GM12878 (cell line): Measurements from ENCODE around the gene CSF2. TPM values are rescaled to one million over a fixed set of nuclear protein-coding genes. Genes with fewer than 3 reads are reported as not detected.
A peak's percentile ranks its signal among the peaks of the same experiment; 100 is the strongest.

Experiments used
- ATF7 ChIP-seq: fragments of 450-650 bp; IDR thresholded peaks from 2 replicates; pipeline ENCODE4 v1.6.1; 2016; ENCODE audit warnings: low read depth, mild to moderate bottlenecking
- BCL11A ChIP-seq: IDR thresholded peaks from 2 replicates; pipeline ENCODE4 v1.6.1; 2011; ENCODE audit warnings: low read depth, low read length
- BHLHE40 ChIP-seq, 2 experiments: fragments of 450-650 bp in 1 of 2; IDR thresholded peaks; 2 replicates each; pipeline ENCODE4 v1.6.1; 2011 to 2017; ENCODE audit warnings: low read depth in 2 of 2, borderline replicate concordance in 1 of 2, improper control_type of control experiment in 1 of 2, low read length in 1 of 2, mild to moderate bottlenecking in 1 of 2
- CBX3 ChIP-seq: fragments of 200-600 bp; sonication (generic); IDR thresholded peaks from 2 replicates; pipeline ENCODE4 v1.6.1; 2016; ENCODE audit warnings: low read depth, borderline replicate concordance
- CREB1 ChIP-seq: IDR thresholded peaks from 2 replicates; pipeline ENCODE4 v1.6.1; 2012; ENCODE audit warnings: low read depth, mild to moderate bottlenecking, inconsistent platforms
- DPF2 ChIP-seq: fragments of 450-650 bp; IDR thresholded peaks from 2 replicates; pipeline ENCODE4 v1.6.1; 2017; ENCODE audit warnings: mild to moderate bottlenecking
- EZH2 ChIP-seq: IDR thresholded peaks from 2 replicates; pipeline ENCODE4 v1.6.1; 2012; ENCODE audit warnings: low read depth, mild to moderate bottlenecking, control low read depth, inconsistent platforms, low read length, borderline replicate concordance; ENCODE audit not compliant: control insufficient read depth
- IKZF2 ChIP-seq, 2 experiments: fragments of 450-650 bp; IDR thresholded peaks; 2 replicates each; pipeline ENCODE4 v1.6.1; 2017; ENCODE audit warnings: mild to moderate bottlenecking in 2 of 2, moderate library complexity in 2 of 2
- MTA3 ChIP-seq: IDR thresholded peaks from 2 replicates; pipeline ENCODE4 v1.6.1; 2012; ENCODE audit warnings: low read length, inconsistent platforms, borderline replicate concordance
- PML ChIP-seq: IDR thresholded peaks from 2 replicates; pipeline ENCODE4 v1.6.1; 2012; ENCODE audit warnings: low read length, inconsistent platforms
- RAD21 ChIP-seq: IDR thresholded peaks from 2 replicates; pipeline ENCODE4 v1.6.1; 2011; ENCODE audit warnings: mild to moderate bottlenecking, low read depth, low read length, moderate library complexity; ENCODE audit not compliant: insufficient read depth
- RBBP5 ChIP-seq: fragments of 200-600 bp; sonication (generic); conservative IDR thresholded peaks from 2 replicates; pipeline ENCODE4 v1.6.1; 2016
- RFX5 ChIP-seq: IDR thresholded peaks from 2 replicates; pipeline ENCODE4 v1.6.1; 2011; ENCODE audit warnings: low read depth, low read length, improper control_type of control experiment
- SMAD1 ChIP-seq: fragments of 450-650 bp; IDR thresholded peaks from 2 replicates; pipeline ENCODE4 v1.6.1; 2018; ENCODE audit warnings: mild to moderate bottlenecking, low read depth; ENCODE audit not compliant: partially characterized antibody
- SMAD5 ChIP-seq: IDR thresholded peaks from 2 replicates; pipeline ENCODE4 v1.6.1; 2016; ENCODE audit warnings: antibody characterized with exemption, low read depth
- TAF1 ChIP-seq: IDR thresholded peaks from 2 replicates; pipeline ENCODE4 v1.6.1; 2011; ENCODE audit warnings: mild to moderate bottlenecking, low read depth, low read length, borderline replicate concordance
- TARDBP ChIP-seq: IDR thresholded peaks from 2 replicates; pipeline ENCODE4 v1.6.1; 2016; ENCODE audit warnings: borderline replicate concordance
- WRNIP1 ChIP-seq: IDR thresholded peaks from 2 replicates; pipeline ENCODE4 v1.6.1; 2011; ENCODE audit warnings: low read depth, low read length, improper control_type of control experiment, borderline replicate concordance
- ZNF384 ChIP-seq: IDR thresholded peaks from 2 replicates; pipeline ENCODE4 v1.6.1; 2012; ENCODE audit warnings: low read depth, mild to moderate bottlenecking, low read length, improper control_type of control experiment, borderline replicate concordance
- ZNF622 ChIP-seq: fragments of 450-650 bp; IDR thresholded peaks from 2 replicates; pipeline ENCODE4 v1.6.1; 2017; ENCODE audit warnings: mild to moderate bottlenecking, inconsistent platforms
- polyA plus RNA-seq, 11 experiments: library from polyadenylated mRNA; depleted of rRNA in 4 of 11; unstranded in 6 of 11; stranded (reverse) in 5 of 11; fragments of >200 nt; fragmentation: Nextera tagmentation in 4 of 11; fragmentation: Illumina TruSeq in 1 of 11; extraction: Ambion mirVana in 4 of 11; extraction: Trizol in 1 of 11; gene quantifications; 1 replicate in 1 of 11; 2 replicates in 10 of 11; pipeline versions ENCODE4 v1.2.1 to v1.2.3, GENCODE V29; 2011 to 2016; ENCODE audit warnings: inconsistent platforms in 2 of 11, missing spikeins in 2 of 11, low read depth in 1 of 11
- total RNA-seq, 4 experiments: library from RNA; depleted of rRNA in 3 of 4; stranded (reverse); fragments of >200 nt in 3 of 4; fragmentation: Illumina TruSeq in 1 of 4; extraction: Trizol in 1 of 4; gene quantifications; 2 replicates each; pipeline versions ENCODE4 v1.2.1 to v1.2.3, GENCODE V29; 2013 to 2021
- TF ChIP-seq, protein P1 (sequence below): fragments of 450-650 bp; IDR thresholded peaks from 2 replicates; pipeline ENCODE4 v1.6.1; 2017; ENCODE audit warnings: low read depth, mild to moderate bottlenecking, moderate library complexity
- TF ChIP-seq, protein P2 (sequence below): fragments of 150-350 bp; IDR thresholded peaks from 2 replicates; pipeline ENCODE4 v1.6.1; 2014; ENCODE audit warnings: mild to moderate bottlenecking, low read depth, low read length
- TF ChIP-seq, protein P3 (sequence below): IDR thresholded peaks from 2 replicates; pipeline ENCODE4 v1.6.1; 2011; ENCODE audit warnings: borderline replicate concordance, low read depth, mild to moderate bottlenecking, moderate library complexity, mixed read lengths, low read length; ENCODE audit not compliant: insufficient read depth; ENCODE audit errors: extremely low read length
- TF ChIP-seq, protein P4 (sequence below): IDR thresholded peaks from 2 replicates; pipeline ENCODE4 v1.6.1; 2011; ENCODE audit warnings: borderline replicate concordance, low read depth, mild to moderate bottlenecking, moderate library complexity, low read length; ENCODE audit not compliant: insufficient read depth, poor library complexity, severe bottlenecking

Gene CSF2
- total and polyA plus RNA-seq, 10 of the 15 experiments (the other 5 are each of a cell fraction or from before 2014, with no cell fraction given): 0.15 to 2.0 (median 0.69) TPM; not detected in 2

DNA sequence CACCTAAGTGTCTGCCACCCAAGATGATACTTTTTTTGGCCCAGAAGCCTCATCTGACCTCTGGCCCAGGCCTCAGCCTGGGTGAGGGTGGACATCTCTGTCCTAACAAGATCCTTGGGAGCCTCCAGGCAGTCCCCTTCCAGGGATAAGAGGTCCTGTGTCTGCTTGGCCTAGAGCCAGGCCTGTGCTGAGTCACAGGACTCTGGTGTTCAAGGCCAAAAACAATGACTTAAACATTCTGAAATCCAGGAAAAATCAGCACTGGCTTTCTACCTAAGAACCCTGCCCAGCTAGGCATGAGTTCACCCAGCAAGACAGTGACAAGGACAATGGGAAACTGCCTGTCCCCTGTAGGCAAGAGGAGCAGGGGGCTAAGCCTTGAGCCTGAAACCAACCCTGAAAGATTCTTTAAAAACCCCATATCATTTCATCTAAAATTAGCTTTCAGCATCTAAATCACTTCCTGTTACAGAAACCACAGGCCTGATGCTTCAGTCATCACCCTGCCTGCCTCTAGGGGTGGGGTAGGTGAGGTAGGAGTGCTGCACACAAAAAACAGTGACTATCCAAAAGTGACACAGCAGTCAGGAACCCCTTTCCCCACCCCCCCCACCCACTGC, 29.9 kb downstream of the CSF2 start (continued):
- peak; percentile 51 for TF ChIP-seq SMAD1
- no peak for TF ChIP-seq TAF1
- peak; percentile 93; the same call in 1 of the 2 replicates for TF ChIP-seq RBBP5
- TF ChIP-seq ZNF622: no peak
- TF ChIP-seq RFX5: no peak
- TF ChIP-seq ATF7: peak; percentile 79
- TF ChIP-seq, protein P1, sequence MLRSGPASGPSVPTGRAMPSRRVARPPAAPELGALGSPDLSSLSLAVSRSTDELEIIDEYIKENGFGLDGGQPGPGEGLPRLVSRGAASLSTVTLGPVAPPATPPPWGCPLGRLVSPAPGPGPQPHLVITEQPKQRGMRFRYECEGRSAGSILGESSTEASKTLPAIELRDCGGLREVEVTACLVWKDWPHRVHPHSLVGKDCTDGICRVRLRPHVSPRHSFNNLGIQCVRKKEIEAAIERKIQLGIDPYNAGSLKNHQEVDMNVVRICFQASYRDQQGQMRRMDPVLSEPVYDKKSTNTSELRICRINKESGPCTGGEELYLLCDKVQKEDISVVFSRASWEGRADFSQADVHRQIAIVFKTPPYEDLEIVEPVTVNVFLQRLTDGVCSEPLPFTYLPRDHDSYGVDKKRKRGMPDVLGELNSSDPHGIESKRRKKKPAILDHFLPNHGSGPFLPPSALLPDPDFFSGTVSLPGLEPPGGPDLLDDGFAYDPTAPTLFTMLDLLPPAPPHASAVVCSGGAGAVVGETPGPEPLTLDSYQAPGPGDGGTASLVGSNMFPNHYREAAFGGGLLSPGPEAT: peak; percentile 57
- no peak for TF ChIP-seq TARDBP
- TF ChIP-seq CREB1: no peak
- no peak for TF ChIP-seq ZNF384
- peak; percentile 46 to 68; a peak in 3 of 4 replicates for TF ChIP-seq IKZF2 (IDR thresholded peaks at IDR 0.05)
- peak; percentile 81 for TF ChIP-seq BCL11A
- TF ChIP-seq PML: no peak
- TF ChIP-seq, protein P2, sequence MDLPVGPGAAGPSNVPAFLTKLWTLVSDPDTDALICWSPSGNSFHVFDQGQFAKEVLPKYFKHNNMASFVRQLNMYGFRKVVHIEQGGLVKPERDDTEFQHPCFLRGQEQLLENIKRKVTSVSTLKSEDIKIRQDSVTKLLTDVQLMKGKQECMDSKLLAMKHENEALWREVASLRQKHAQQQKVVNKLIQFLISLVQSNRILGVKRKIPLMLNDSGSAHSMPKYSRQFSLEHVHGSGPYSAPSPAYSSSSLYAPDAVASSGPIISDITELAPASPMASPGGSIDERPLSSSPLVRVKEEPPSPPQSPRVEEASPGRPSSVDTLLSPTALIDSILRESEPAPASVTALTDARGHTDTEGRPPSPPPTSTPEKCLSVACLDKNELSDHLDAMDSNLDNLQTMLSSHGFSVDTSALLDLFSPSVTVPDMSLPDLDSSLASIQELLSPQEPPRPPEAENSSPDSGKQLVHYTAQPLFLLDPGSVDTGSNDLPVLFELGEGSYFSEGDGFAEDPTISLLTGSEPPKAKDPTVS: no peak
- no peak for TF ChIP-seq CBX3
- TF ChIP-seq SMAD5: no peak
- no peak for TF ChIP-seq EZH2
- TF ChIP-seq WRNIP1: no peak
- peak; percentile 19 to 37; a peak in 1 of 4 replicates for TF ChIP-seq BHLHE40 (IDR thresholded peaks at IDR 0.05; ENCODE audit: borderline replicate concordance in 1 of 2, low read depth in 2 of 2, low read length in 1 of 2)
- TF ChIP-seq, protein P3, sequence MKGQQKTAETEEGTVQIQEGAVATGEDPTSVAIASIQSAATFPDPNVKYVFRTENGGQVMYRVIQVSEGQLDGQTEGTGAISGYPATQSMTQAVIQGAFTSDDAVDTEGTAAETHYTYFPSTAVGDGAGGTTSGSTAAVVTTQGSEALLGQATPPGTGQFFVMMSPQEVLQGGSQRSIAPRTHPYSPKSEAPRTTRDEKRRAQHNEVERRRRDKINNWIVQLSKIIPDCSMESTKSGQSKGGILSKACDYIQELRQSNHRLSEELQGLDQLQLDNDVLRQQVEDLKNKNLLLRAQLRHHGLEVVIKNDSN: no peak
- TF ChIP-seq RAD21: peak; percentile 39; the same call in 1 of the 2 replicates
- no peak; the same call in 1 of the 2 replicates for TF ChIP-seq DPF2
- no peak for TF ChIP-seq MTA3
- TF ChIP-seq, protein P4, sequence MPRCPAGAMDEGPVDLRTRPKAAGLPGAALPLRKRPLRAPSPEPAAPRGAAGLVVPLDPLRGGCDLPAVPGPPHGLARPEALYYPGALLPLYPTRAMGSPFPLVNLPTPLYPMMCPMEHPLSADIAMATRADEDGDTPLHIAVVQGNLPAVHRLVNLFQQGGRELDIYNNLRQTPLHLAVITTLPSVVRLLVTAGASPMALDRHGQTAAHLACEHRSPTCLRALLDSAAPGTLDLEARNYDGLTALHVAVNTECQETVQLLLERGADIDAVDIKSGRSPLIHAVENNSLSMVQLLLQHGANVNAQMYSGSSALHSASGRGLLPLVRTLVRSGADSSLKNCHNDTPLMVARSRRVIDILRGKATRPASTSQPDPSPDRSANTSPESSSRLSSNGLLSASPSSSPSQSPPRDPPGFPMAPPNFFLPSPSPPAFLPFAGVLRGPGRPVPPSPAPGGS: peak; percentile 17
